GM18498 (cell line): ENCODE measurements around the gene SYNE3.
A peak's percentile ranks its signal among the peaks of the same experiment; 100 is the strongest.

ENCODE experiments used
- ATAC-seq: cut with Tn5 transposase; IDR thresholded peaks from one replicate; pipeline ENCODE4 v1.9.1; 2021; ENCODE audit warnings: mild to moderate bottlenecking, moderate library complexity; ENCODE audit not compliant: unreplicated experiment

SYNE3 gene

DNA sequence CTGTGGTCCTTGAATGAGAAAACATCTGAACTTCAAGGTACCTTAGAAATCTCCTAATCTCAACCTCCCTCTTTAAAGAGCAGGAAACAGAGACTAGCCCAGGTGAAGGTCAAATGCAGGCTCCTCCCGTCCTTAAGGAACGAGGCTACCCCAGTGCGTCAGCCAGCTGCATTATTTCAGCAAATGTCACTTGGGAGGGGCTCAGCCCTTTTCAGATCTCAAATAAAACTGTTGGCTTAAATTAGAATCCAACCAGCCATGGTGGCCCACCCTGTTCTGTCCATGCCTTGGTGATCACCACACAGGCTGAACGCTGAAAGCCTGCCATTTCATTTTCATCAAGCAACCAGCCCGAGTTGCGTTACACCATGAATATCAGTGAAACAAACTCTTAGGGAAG is 7.0 kb downstream of the SYNE3 start:
- no peak for ATAC-seq

DNA sequence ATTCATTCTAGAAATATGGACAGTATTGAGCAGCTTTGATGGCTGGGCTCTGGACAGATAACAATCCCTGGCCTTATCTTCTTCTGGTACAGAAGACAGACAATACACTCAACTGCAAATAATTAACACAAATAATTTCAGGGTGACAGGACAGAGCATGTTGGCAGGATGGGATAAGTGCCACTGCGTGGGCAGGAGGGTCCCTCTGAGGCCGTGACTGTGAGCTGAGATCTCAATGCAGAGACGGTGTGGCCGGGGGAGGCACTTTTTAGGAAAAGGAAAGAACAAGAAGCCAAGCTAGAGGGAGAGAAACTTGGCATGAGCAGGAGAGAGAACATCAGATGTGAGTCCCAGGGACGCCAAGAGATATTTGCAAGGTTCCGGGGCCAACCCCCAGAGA is 8.1 kb downstream of the SYNE3 start:
- ATAC-seq = no peak

DNA sequence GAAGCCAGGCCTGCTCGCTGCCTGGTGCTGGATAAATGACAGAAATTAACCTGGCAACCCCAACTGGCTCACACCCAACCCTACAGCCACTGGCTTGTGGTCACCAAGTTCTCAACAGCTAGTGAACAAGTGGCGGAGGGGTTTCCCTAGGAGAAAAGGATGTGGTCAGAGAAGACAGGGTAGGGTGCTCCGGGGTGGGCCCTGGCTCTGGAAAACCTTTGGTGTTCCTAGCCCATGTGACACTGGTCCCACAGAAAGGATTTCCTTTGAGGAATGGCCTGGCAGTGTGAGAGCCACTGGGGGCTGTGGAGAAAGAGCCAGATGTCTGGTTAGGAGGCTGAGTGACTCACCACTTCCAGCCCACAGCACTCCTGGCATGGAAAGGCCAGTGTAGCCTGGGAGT is 8.7 kb downstream of the SYNE3 start:
- no peak for ATAC-seq

DNA sequence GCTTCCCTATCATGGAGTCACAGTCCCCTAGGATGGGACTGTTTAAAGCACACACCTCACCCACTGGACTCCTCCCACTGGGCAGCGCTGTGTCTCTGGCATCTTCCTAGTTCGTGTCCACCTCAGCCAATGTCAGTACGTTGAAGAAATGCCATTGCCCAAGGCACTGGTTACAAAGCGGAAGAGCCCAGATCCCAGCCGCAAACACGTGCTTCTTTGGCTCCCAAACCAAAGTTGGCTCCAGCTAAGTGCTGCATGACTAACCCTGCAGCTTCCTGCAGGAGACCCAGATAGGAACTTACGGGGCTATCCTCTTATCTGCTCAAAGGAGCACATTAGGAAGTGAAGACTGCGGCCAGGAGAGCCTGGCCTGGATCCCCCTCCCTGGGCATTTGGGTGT is 9.3 kb downstream of the SYNE3 start:
- no peak for ATAC-seq

DNA sequence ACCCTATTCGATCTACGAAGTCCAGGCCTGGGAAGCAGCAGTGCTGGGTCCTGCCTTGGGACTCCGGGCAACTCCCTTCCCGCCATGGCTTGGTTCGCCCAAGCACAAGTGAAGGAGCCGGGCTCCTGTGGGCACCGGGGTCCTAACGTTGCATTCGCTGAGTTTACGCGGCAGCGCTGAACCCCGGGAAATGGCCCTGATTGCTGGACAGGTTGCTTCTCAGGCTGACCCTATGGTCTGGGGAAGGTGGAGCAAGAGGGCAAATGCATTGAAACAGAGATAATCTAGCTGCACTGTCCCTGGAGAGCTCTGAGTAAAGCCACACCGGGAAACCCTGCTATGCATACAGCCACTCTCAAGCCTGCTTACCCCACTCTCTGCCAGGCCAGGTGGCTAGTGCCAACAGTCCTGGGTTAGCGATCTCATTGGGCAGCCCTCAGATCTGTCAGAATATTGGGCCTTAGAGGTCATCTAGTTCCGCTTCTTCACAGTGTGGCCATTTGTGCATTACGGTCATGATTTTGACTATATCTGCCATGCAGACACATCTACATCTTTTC is 11.3 kb downstream of the SYNE3 start:
- no peak for ATAC-seq

DNA sequence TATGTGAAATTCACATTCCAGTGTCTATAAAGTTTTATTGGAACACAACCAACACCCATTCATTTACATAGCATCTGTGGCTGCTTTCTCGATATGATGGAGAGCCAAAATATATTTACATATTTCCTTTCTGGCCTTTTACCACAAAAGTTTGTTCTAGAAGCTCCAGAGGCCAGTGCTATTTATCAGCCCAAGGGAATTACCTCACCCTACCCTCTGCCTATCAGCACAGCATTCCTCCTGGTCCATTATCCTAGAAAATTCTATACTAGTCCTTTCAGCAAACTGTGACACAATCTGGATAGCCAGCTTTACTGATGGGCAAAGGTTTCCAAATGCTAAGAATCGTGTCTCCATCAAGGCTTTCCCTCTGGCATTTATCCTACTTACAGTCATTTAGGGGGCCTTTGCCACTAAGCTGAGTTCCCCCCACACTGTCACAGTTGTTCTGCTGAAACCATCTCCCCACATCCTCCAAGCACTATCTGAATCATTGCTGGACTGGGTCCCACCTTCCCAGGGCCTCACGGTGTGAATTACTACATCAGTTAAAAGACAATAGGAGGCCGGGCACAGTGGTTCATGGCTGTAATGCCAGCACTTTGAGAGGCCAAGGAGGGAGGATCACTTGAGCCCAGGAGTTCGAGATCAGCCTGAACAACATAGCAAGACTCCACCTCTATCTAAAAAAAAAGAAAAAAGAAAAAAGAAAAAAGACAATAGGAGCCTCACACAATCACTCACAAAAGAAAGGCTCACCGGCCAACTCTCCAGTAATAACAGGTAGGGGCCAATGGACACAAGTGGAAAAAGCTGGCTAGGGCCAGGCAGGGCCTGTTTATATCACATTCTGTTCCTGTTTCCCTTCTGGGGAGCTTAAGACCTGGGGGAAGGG is 12.1 kb downstream of the SYNE3 start:
- ATAC-seq = peak; percentile 36

DNA sequence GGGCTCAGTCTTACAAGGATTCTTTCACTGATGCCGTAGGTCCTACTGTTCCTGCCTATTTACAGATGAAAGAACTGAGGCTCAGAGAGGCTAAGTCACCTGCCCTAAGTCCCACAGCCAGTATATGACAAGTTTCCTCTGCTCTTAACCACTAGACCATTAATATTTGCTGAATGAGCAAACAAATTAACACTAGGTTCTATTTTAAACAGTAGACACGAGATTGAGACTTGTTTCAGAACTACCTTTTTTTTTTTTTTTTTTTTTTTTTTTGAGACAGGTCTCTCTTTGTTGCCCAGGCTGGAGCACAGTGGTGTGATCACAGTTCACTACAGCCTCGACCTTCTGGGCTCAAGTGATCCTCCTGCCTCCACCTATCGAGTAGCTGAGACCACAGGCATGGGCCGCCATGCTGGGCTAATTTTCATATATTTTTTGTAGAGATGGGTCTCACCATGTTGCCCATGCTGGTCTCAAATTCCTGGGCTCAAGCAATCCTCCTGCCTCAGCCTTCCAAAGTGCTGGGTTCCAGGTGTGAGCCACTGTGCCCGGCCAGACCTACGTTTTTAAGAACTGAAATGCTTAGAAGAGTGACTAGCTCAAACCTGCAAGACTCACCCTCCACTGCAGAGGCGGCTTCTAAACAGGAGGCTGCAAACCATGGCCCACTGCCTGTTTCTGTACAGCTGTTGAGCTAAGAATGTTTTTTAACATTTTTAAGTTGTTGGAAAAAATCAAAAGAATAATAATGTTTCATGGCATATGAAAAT is 12.9 kb downstream of the SYNE3 start:
- ATAC-seq = peak; percentile 61

DNA sequence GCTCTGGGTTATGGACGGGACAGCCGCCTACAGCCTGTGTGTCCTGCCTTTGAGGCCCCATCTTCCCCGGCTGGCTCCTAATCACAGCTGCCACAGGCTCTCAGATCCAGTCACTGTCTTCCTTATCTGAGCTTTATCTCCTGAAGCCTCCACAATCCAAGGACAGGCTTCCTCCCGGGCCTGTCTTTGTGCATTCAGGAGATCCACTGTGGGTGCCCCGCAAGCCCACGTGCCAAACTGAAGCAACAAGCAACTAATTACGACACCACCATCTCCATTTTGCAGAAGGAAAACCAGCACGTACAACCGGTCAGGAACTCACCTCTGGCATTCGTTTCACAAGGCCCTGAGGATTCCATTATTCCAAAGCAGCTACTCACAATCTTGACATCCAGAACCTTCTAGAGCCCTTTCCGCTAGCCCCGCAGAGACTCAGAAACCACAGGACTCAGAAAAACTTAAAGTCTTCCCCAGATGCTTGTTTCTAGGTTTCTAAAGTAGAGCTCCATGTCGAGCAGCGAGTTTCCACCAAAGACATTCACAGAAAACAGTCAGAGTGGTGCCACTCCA is 14.0 kb downstream of the SYNE3 start:
- no peak for ATAC-seq

DNA sequence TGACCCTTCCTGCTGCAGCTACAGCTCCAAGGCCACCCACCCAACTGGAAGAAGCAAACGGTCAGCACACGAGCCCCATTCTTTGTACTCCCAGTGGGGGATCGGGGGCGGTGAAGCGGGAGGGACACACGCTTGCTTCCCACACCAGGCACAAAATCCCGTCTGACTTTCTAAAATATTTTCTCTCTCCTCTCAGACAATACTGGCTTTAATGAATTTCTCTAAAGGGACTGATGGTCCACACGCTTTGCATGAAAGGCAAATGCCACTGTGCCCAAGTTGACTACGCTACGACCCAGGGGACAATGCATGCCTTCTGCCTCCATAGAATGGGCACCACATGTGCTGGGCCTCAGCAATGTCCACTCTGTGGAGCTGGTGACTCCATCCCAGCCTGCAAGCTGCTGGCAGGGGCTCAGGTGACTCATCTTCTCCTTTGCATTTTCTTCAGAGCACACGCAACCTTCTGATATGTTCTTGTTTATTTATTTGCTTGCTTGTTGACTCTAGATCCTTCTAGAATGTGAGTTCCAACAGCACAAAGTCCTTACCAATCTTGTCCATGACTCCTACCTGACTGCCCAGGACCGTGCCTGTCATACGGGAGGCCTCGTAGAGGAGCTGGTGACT is 15.6 kb downstream of the SYNE3 start:
- ATAC-seq = no peak

DNA sequence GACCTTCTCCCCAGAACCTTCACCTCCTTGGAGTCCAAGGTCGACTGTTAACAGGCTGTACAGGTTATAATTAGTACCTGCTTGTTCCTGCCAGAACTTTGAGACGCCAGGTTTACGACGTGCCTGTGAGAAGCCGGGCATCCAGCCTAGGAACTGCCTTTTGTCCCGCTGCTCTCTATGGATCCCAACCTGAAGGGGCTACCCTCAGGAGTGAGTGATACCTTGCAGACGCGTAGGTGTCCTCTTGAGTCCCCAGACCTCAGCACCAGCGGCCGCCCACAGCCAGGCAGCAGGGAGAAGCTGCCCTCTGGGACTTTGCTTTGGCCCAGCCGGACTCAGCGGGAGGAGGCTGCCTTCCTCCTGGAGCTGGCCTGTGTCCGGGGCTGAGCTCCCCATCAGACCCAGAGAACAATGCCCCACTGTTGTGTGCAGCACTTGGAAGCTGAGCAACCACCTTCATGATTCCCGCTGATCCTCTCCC is 16.2 kb downstream of the SYNE3 start:
- no peak for ATAC-seq

DNA sequence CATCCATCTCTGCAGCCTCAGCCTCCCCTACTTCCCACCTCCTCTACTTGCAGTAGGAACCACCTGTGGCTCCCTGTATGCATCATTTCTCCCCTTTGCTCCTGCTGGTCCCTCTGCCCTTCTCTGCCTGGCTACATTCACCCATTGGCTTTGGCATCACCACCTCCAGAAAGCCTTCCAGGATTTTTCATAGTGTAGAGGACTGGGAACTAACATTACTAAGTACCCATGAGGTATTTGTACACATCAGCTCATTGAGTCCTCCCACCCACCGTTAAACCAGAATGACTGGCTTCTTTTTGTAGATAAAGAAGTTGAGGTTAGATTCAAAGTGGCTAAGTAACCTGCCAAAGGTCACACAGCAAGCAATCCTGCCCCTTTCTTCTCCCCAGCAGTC is 17.1 kb downstream of the SYNE3 start:
- no peak for ATAC-seq

DNA sequence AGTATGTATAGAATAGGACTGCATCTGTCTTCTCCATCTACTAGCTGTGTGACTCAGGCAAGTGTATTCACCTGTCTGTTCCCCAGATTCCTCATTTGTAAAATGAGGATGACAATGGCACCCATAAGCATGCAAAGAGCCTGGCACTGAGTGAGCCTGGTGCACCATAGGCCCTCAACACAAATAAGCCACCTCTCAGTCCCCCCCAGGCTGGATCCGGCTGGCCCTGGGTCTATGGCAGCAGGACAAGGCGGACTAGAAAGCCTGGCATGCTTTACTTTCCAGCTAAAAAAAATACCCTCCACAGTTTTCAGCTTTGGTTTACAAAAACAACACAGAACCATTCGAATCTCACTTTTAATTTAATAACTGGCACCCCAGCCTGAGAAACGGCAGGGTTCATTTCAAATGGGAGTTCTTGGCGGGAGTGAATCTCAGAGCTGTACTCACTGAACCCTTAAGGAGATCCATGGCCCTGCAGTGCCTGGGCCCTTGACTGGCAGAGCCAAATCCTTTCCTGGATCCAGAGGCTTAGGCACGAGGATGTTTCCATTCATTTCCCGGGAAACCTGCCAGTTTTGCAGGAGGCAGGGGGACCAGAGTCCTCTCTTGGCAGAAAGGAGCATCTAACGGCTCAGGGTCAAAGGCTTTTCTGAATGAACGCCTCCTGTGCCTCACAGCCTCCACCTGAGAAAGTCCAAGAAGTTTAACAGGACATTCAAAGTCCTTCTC is 17.7 kb downstream of the SYNE3 start:
- ATAC-seq = no peak

DNA sequence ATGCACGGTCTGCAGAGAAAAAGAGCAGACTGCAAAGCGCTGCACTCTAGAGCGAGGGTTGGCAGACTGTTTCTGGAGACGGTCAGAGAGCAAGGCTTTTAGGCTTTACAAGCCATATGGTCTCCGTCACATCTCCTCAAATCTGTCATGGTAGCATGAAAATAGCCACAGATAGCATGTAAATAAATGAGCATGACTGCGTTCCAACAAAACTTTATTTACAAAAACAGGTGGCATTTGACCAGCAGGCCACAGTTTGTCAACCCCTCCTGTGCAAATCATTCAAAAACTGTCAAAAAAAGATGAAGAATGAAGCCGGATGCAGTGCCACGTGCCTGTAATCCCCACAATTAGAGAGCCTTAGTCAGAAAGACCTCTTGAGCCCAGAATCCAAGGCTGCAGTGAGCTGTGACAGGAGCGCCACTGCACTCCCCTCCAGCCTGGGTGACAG is 18.9 kb downstream of the SYNE3 start:
- no peak for ATAC-seq

DNA sequence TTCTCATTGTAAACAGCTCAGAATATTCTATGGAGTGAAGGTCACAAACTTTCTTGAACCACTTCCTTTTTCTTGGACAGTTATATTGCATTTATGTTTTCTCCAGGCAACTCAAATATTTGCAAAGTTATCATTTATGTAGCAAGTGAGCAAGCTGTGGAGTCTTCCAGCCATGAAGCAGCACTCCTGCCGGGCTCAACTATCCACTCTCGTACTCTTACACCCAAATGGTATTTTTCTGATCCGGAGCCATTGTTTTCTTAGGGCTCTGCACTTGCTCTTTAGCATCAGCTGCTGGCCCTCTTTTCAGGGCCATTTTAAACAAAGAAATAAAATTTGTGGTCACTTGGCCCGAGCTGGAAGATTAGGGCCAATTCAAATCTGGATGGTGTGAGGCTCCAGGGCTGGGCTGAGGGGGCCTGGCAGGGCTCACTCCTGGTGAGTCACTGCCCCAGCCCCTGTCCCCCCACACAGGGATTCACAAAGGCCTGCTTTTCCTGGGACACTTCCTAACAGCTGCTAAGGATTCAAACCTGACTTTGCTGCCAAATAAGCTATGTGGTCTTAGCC is 19.7 kb downstream of the SYNE3 start:
- ATAC-seq = no peak

DNA sequence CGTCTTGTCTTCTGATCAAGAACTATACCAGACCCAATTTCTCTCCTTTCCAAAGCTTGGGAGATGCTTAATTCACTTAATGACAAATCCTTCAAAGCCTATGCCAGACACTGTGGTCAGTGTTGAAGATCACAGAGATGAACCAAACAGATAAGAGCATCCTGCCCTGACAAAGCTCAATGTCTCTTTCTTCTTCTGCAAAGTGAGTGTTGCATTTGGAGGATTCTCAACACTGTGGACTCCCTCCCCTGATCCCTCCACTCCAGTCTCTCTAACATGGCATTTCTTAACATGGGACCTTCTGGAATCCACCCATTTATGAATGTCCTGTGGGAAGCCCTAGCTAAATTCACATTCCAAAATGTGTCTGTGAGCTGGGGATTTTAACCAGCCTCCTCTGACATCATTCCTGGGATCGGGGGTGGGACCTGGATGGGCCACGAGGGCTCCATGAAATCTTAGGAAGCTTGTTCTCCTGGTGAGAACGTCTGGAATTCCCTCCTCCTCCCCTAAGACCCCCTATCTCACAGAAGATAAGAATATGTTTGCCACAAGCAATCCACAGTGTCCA is 20.3 kb downstream of the SYNE3 start:
- peak; percentile 15 for ATAC-seq

DNA sequence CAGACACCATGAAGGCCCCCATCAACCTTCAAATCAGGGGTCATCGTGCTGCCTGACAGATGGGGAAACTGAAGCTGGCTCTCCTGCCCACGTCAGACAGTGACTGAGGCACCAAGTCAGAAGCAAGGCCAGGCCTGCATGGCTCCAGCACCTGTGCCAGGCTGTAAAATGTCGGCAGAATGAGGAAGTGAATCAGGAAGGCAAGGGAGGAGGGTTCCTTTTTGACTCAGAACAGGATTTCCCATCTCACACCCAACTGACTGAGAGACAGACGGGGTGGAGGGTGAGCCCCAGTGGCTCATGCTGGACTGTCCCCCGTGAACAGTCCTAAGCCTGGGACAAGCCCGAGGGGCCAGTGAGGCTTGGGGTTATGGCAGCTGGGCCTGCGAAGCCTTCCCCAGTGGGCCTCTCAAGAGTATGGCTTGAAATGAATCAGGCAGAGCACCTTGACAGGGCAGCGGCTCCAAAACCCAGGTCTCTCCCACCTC is 20.9 kb downstream of the SYNE3 start:
- ATAC-seq = peak; percentile 93

DNA sequence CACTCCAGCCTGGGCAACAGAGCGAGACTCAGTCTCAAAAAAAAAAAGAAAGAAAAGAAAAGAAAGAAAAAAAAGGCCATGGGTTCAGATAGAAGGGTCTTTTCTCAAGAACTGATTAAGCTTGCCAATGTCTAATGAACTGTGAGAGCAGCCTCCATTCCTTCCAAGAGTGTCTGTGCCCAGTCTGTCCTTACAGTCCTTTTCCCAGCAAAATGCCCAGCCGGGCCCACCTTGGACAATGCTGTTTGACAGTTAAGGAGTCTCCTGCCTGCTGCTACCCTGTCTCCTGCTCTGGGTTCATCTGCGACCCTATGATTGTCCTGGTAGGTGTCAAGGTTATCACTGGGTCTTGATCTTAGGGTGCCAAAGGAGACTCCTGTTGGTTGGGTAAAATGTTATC is 21.4 kb downstream of the SYNE3 start:
- ATAC-seq = no peak

DNA sequence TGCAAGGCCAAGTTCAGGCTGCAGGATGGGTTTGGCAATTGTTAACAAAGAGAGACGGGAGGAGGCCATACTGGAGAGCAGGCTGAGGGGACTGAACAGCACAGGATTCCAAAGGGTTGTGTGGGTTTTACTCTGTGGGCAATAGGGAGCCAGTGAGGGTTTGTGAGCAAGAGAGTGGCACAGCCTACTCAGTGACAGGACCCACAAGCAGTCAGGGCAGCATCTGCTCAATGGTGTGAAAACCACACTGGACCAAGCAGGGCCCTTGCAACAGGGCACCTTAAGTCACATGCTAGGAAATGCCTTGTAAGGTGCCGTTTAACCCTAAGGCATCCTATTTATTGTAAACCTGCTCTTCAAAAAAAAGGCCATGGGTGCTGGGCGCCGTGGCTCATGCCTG is 22.0 kb downstream of the SYNE3 start:
- ATAC-seq = no peak

DNA sequence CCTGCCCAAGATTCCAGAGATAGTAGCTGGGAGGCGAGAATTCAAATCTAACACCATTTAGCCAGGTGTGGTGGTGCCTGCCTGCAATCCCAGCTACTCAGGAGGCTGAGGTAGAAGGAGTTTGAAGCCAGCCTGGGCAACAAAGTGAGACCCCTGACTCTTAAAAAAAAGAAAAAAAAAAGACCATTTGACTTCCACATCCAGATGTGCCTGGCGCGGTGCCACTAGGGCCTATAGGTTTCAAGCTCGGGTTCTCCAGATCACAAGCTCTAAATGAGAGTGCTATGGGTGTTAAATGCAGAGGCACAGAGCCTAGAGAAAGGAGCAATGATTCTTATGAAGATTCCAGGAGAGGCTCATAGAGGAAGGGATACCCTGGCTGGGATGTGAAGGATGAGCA is 22.5 kb downstream of the SYNE3 start:
- ATAC-seq = no peak
